SK-N-SH (cell line): ENCODE measurements around the gene SGSH. TPM values are rescaled to one million over a fixed set of nuclear protein-coding genes. Genes with fewer than 3 reads are reported as not detected.

Experiments
- CTCF ChIA-PET: fragments of 300-600, 350-600 bp; formaldehyde crosslinking; extraction: SDS; loops from one replicate; lab custom pipeline; 2021; lab: Yijun Ruan, JAX
- POLR2A ChIA-PET: fragments of 350-600 bp; sonication (Branson Sonifier 250); formaldehyde crosslinking; extraction: SDS; loops from one replicate; lab custom pipeline; 2020; ENCODE audit warnings: antibody characterized with exemption, inconsistent platforms; lab: Yijun Ruan, JAX
- DNase-seq: peaks from one replicate; pipeline ENCODE4 v3.0.0; 2012
- H2AFZ ChIP-seq: fragments of 200-600 bp; sonication (generic); 2 replicates; pipeline ENCODE4 v1.8.1; 2016; ENCODE audit warnings: antibody characterized with exemption, mild to moderate bottlenecking, low read depth
- H3F3A ChIP-seq: fragments of 200-600 bp; sonication (generic); replicated peaks from 2 replicates; pipeline ENCODE3; 2016; ENCODE audit warnings: antibody characterized with exemption, mild to moderate bottlenecking; ENCODE audit not compliant: insufficient read depth
- H3K27ac ChIP-seq, 2 experiments: fragments of 200-500 bp in 1 of 2; fragments of 200-600 bp in 1 of 2; sonication (Bioruptor generic) in 1 of 2; sonication (generic), shearing (Covaris generic) in 1 of 2; 2 replicates each; pipeline versions ENCODE4 v1.5.1 to v1.6.1; 2014 to 2016; ENCODE audit warnings: low read depth in 2 of 2, inconsistent platforms in 1 of 2, low read length in 1 of 2, mild to moderate bottlenecking in 1 of 2, mixed read lengths in 1 of 2
- H3K27me3 ChIP-seq: fragments of 200-600 bp; sonication (generic), shearing (Covaris generic); 2 replicates; pipeline ENCODE4 v1.6.1; 2016; ENCODE audit warnings: mixed run types; ENCODE audit not compliant: insufficient read depth
- H3K36me3 ChIP-seq, 2 experiments: fragments of 200-500 bp in 1 of 2; fragments of 200-600 bp in 1 of 2; sonication (Bioruptor generic) in 1 of 2; sonication (generic) in 1 of 2; replicated peaks in 1 of 2; 2 replicates each; pipeline versions ENCODE3 to v1.5.1; 2014 to 2016; ENCODE audit warnings: low read length in 1 of 2, mild to moderate bottlenecking in 1 of 2; ENCODE audit not compliant: insufficient read depth in 2 of 2, control insufficient read depth in 1 of 2
- H3K4me1 ChIP-seq, 2 experiments: fragments of 200-500 bp in 1 of 2; fragments of 200-600 bp in 1 of 2; sonication (Bioruptor generic) in 1 of 2; sonication (generic), shearing (Covaris generic) in 1 of 2; 2 replicates each; pipeline versions ENCODE4 v1.5.1 to v1.6.1; 2014 to 2016; ENCODE audit warnings: low read depth in 1 of 2, low read length in 1 of 2, mixed run types in 1 of 2; ENCODE audit not compliant: insufficient read depth in 2 of 2, control insufficient read depth in 1 of 2
- H3K4me2 ChIP-seq: fragments of 200-600 bp; sonication (generic), shearing (Covaris generic); 2 replicates; pipeline ENCODE4 v1.6.1; 2017; ENCODE audit warnings: mixed run types
- H3K4me3 ChIP-seq, 2 experiments: fragments of 200-500 bp in 1 of 2; fragments of 200-600 bp in 1 of 2; sonication (Bioruptor generic) in 1 of 2; sonication (generic), shearing (Covaris generic) in 1 of 2; 2 replicates each; pipeline versions ENCODE4 v1.5.1 to v1.8.1; 2014 to 2016; ENCODE audit warnings: low read depth in 2 of 2, inconsistent platforms in 1 of 2, low read length in 1 of 2, mild to moderate bottlenecking in 1 of 2, mixed read lengths in 1 of 2, moderate library complexity in 1 of 2
- H3K79me2 ChIP-seq: fragments of 200-600 bp; sonication (generic); 2 replicates; pipeline ENCODE4 v1.8.1; 2017; ENCODE audit warnings: mild to moderate bottlenecking; ENCODE audit not compliant: insufficient read depth
- H3K9ac ChIP-seq: fragments of 200-600 bp; sonication (generic); 2 replicates; pipeline ENCODE4 v1.6.1; 2017; ENCODE audit warnings: mixed run types
- H3K9me2 ChIP-seq: fragments of 200-600 bp; sonication (generic); 2 replicates; pipeline ENCODE4 v1.6.1; 2017; ENCODE audit warnings: mixed run types
- H3K9me3 ChIP-seq: fragments of 200-600 bp; sonication (generic); 2 replicates; pipeline ENCODE4 v1.6.1; 2017; ENCODE audit warnings: mixed run types, mild to moderate bottlenecking, moderate library complexity
- H4K20me1 ChIP-seq: fragments of 200-600 bp; sonication (generic); 2 replicates; pipeline ENCODE4 v1.6.1; 2017; ENCODE audit warnings: mild to moderate bottlenecking, mixed run types; ENCODE audit not compliant: insufficient read depth
- CTCF ChIP-seq: fragments of 200-600 bp; sonication (generic); IDR thresholded peaks from 2 replicates; pipeline ENCODE4 v1.6.1; 2017; ENCODE audit warnings: antibody characterized with exemption, mild to moderate bottlenecking, moderate library complexity
- ELF1 ChIP-seq: IDR thresholded peaks from 2 replicates; pipeline ENCODE4 v1.4.0; 2012
- GABPA ChIP-seq: IDR thresholded peaks from 2 replicates; pipeline ENCODE4 v1.4.0; 2012; ENCODE audit warnings: low read depth, mild to moderate bottlenecking
- GATA2 ChIP-seq: sonication (generic); formaldehyde crosslinking; IDR thresholded peaks from 2 replicates; pipeline ENCODE4 v1.5.0; 2020; ENCODE audit warnings: mild to moderate bottlenecking, missing genetic modification reagents
- MAX ChIP-seq: IDR thresholded peaks from 2 replicates; pipeline ENCODE4 v1.4.0; 2012; ENCODE audit warnings: low read depth
- MEF2A ChIP-seq: IDR thresholded peaks from 2 replicates; pipeline ENCODE4 v1.4.0; 2012; ENCODE audit warnings: low read depth, borderline replicate concordance
- NFIC ChIP-seq: IDR thresholded peaks from 2 replicates; pipeline ENCODE4 v1.4.0; 2012; ENCODE audit warnings: borderline replicate concordance
- NRF1 ChIP-seq: IDR thresholded peaks from 2 replicates; pipeline ENCODE4 v1.6.1; 2012; ENCODE audit warnings: low read depth, mild to moderate bottlenecking, low read length
- PBX3 ChIP-seq: IDR thresholded peaks from 2 replicates; pipeline ENCODE4; 2012
- RFX5 ChIP-seq: IDR thresholded peaks from 2 replicates; pipeline ENCODE4 v1.6.1; 2012; ENCODE audit warnings: mild to moderate bottlenecking, improper control_type of control experiment, low read length
- SIN3A ChIP-seq: IDR thresholded peaks from 2 replicates; pipeline ENCODE4 v1.6.1; 2012; ENCODE audit warnings: low read depth, mild to moderate bottlenecking, low read length, moderate library complexity, borderline replicate concordance
- SMC3 ChIP-seq: IDR thresholded peaks from 2 replicates; pipeline ENCODE4 v1.6.1; 2012; ENCODE audit warnings: low read depth, low read length, improper control_type of control experiment
- TCF12 ChIP-seq: IDR thresholded peaks from 2 replicates; pipeline ENCODE4 v1.4.0; 2012
- TEAD4 ChIP-seq: IDR thresholded peaks from 2 replicates; pipeline ENCODE4 v1.4.0; 2012; ENCODE audit warnings: mild to moderate bottlenecking, borderline replicate concordance; ENCODE audit not compliant: insufficient read depth
- USF2 ChIP-seq: fragments of 150-350 bp; IDR thresholded peaks from 2 replicates; pipeline ENCODE4 v1.6.1; 2017; ENCODE audit warnings: antibody characterized with exemption, low read length, low read depth, borderline replicate concordance
- ZBTB33 ChIP-seq: IDR thresholded peaks from 2 replicates; pipeline ENCODE4 v1.4.0; 2012; ENCODE audit warnings: low read depth, borderline replicate concordance
- WGBS: methylation state at CpG from one replicate; pipeline ENCODE4 v1.1.6; 2017; ENCODE audit warnings: low lambda C conversion rate; 5-methylcytosine and 5-hydroxymethylcytosine counted together
- polyA plus RNA-seq, 3 experiments: library from polyadenylated mRNA; depleted of rRNA; stranded (reverse); fragments of >200 nt; gene quantifications; 2 replicates each; pipeline ENCODE4 v1.2.3, GENCODE V29; 2012

The SGSH gene
- polyA plus RNA-seq, 1 of the 3 experiments (the other 2 are of a cell fraction), result 161 TPM

GRCh38 chr17:80198144-80198661, 21.9 kb downstream of the SGSH start:
- no peak for TF ChIP-seq GABPA
- TF ChIP-seq NFIC, result no peak
- no peak for TF ChIP-seq SMC3
- TF ChIP-seq TEAD4, result no peak
- no peak for TF ChIP-seq ELF1
- no peak for TF ChIP-seq USF2
- no peak for TF ChIP-seq PBX3
- TF ChIP-seq RFX5, result no peak
- TF ChIP-seq CTCF, result no peak
- TF ChIP-seq MEF2A, result no peak
- Histone ChIP-seq H3K4me3 (no peak overlapping the region), H3K36me3 (no peaks in the 10 kb centered on the region), H3K4me2 (no peak overlapping the region), H3K4me1 (no peaks in the 10 kb centered on the region), H3K27ac (no peak overlapping the region), H3K79me2 (no peaks in the 10 kb centered on the region), H3K27me3 (no peaks in the 10 kb centered on the region), H2AFZ (no peak overlapping the region), H3K9me2 (no peaks in the 10 kb centered on the region), H3K9me3 (no peaks in the 10 kb centered on the region), H3K9ac (no peak overlapping the region), H4K20me1 (no peaks in the 10 kb centered on the region), H3F3A (no peaks in the 10 kb centered on the region)
- no peak for DNase-seq
- WGBS, result 83% methylated on average over 13 of the region's 27 CpGs
- CTCF ChIA-PET, result no interaction called here
- POLR2A ChIA-PET, result no interaction called here

DNA sequence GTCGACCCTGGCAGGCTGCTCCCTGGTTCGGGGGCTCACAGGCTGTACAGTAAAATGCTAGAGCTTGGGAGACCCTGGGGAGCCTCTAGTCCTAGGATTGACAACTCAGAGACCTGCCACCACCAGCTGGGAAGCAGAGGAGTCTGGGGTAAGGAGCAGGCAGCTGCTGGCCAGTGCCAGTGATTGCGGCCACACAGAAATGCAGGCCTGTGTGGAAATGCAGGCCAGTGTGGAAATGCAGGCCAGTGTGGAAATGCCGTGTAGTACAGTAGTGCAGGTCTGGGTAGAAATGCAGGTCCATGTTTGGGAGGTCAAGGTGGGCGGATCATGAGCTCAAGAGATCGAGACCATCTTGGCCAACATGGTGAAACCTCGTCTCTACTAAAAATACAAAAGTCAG, 23.5 kb downstream of the SGSH start:
- ChIA-PET CTCF (interaction anchor here (1.4 to 2.5 kb wide), 3 partner anchors 9 to 96 kb away, joined by 4 to 8 read pairs (median 8); partner anchors contain the start of gene GAA), POLR2A (no interaction called here)
- 94% methylated on average over 6 of the region's 7 CpGs for WGBS
- Histone ChIP-seq H3K4me2 (no peak overlapping the region), H3K27me3 (0 out of 2 replicates have a peak, but pooled peaks cover 6% of the 10 kb centered on the region), H3F3A (no peaks in the 10 kb centered on the region), H2AFZ (no peak overlapping the region), H3K9ac (no peak overlapping the region), H3K4me1 (no peaks in the 10 kb centered on the region), H3K36me3 (no peaks in the 10 kb centered on the region), H3K9me3 (no peaks in the 10 kb centered on the region), H3K9me2 (no peaks in the 10 kb centered on the region), H4K20me1 (no peaks in the 10 kb centered on the region), H3K27ac (no peak overlapping the region), H3K4me3 (no peak overlapping the region), H3K79me2 (no peaks in the 10 kb centered on the region)
- no peak for DNase-seq
- TF ChIP-seq CTCF (no peak), GABPA (no peak), MAX (no peak), GATA2 (CRISPR knock-in tag) (no peak), NFIC (no peak), PBX3 (no peak), ZBTB33 (no peak), TCF12 (no peak), SIN3A (no peak), USF2 (no peak), NRF1 (no peak)
